Heart left ventricle (tissue), 13 donors: Measurements from ENCODE around the gene PKNOX1.

Source experiments
- CTCF ChIP-seq, 12 donors: fragments of 200-600 bp; sonication (generic) in 4 of 12; IDR thresholded peaks; one replicate each; pipeline versions ENCODE4 v1.5.0 to v1.8.0; 2018 to 2022; ENCODE audit warnings: antibody characterized with exemption in 12 of 12, mild to moderate bottlenecking in 5 of 12
- POLR2A ChIP-seq, 2 donors: fragments of 450-650 bp; IDR thresholded peaks; one replicate each; pipeline ENCODE4 v1.6.1; 2017; ENCODE audit warnings: antibody characterized with exemption in 2 of 2, mild to moderate bottlenecking in 2 of 2, moderate library complexity in 2 of 2
- donor health status: ischemic (EF 13 %, LVEDD 7.1; RV severe dilation, severe dysfunction).
- donor health status: DM: no; HTN: yes; CAD: no.
- donor health status: DM: no; HTN: no; CAD: no.
- donor health status: ischemic (EF 25% LVEDD 6.9; RV normal size, moderate dysfunction).
- donor health status: ischemic (EF 25% LVEDD 5.7; RV mildly dilated, moderate dysfunction).
- donor health status: ischemic (EF 35%, LVEDD 5.7; RV mildly dilated, moderate dysfunction).
- donor health status: nonischemic (EF 11% LVEDD 7.7; RV severe dilation, severe dysfunction).
- donor health status: DM: yes; HTN: yes; CAD: no.
- donor health status: PGD.
- donor health status: ischemic (EF 29% LVEDD 5.4; RV normal size, mild dysfunction).
- donor health status: nonischemic (EF 23%, LVEDD 6.1; RV moderate dilation, normal function).

GRCh38 chr21:42975886-42976608, 1.7 kb downstream of the PKNOX1 start:
- TF ChIP-seq CTCF (IDR thresholded peaks at IDR 0.05) (no peak), POLR2A (IDR thresholded peaks at IDR 0.05) (no peak)
